Bronchial epithelial cell (primary cell): Measurements from ENCODE around the gene ADAMTS16. TPM values are rescaled to one million over a fixed set of nuclear protein-coding genes. Genes with fewer than 3 reads are reported as not detected.

Source experiments
- DNase-seq: peaks from one replicate; pipeline ENCODE4 v3.0.0-alpha.2; 2010; ENCODE audit warnings: low read depth
- FAIRE-seq: peaks from 2 replicates; lab custom pipeline; 2011; peaks lifted over from hg19 to GRCh38; lab: Jason Lieb, UNC
- H3K27me3 ChIP-seq: 2 replicates; pipeline ENCODE4 v1.5.1; 2011; ENCODE audit warnings: low read length; ENCODE audit not compliant: control insufficient read depth, insufficient read depth
- H3K36me3 ChIP-seq: 2 replicates; pipeline ENCODE4 v1.5.1; 2011; ENCODE audit warnings: low read length; ENCODE audit not compliant: control insufficient read depth, insufficient read depth
- H3K4me3 ChIP-seq: 2 replicates; pipeline ENCODE4 v1.5.1; 2011; ENCODE audit warnings: mild to moderate bottlenecking, low read depth, low read length, control low read depth
- total RNA-seq: library from RNA; depleted of rRNA; stranded (reverse); fragments of >200 nt; gene quantifications from 2 replicates; pipeline ENCODE4 v1.2.1, GENCODE V29; 2014
- TF ChIP-seq, protein P1 (sequence below): IDR thresholded peaks from 2 replicates; pipeline ENCODE4 v1.5.1; 2011; ENCODE audit warnings: mild to moderate bottlenecking, moderate library complexity, low read length, control low read depth, inconsistent platforms; ENCODE audit not compliant: insufficient read depth, severe bottlenecking

The ADAMTS16 gene
- total RNA-seq, 1 donor from 2014 or later, result not detected

DNA sequence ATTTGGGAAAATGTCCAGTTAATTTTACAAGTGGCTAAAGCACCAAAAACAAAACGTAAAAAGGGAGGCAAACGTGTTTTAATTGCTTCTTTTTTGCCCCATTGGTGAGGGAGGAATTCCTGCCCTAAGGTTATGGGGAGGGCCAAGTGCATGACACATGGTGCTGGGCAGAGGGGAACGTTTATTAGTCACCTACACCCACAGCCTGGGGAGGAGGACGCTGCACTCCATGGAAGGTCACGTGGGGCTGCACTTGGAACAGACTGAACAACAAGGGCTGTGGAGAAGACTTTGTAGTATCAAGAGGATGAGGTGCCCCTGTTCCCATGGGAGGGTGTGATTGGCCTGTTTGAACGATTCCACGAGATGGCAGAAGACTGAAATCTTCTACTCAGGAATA, 13.7 kb upstream of the ADAMTS16 start:
- DNase-seq (peak; percentile 69), FAIRE-seq (no peak)
- Histone ChIP-seq H3K27me3 (no peaks in the 10 kb centered on the region), H3K36me3 (no peaks in the 10 kb centered on the region), H3K4me3 (no peak overlapping the region)
- TF ChIP-seq, protein P1, sequence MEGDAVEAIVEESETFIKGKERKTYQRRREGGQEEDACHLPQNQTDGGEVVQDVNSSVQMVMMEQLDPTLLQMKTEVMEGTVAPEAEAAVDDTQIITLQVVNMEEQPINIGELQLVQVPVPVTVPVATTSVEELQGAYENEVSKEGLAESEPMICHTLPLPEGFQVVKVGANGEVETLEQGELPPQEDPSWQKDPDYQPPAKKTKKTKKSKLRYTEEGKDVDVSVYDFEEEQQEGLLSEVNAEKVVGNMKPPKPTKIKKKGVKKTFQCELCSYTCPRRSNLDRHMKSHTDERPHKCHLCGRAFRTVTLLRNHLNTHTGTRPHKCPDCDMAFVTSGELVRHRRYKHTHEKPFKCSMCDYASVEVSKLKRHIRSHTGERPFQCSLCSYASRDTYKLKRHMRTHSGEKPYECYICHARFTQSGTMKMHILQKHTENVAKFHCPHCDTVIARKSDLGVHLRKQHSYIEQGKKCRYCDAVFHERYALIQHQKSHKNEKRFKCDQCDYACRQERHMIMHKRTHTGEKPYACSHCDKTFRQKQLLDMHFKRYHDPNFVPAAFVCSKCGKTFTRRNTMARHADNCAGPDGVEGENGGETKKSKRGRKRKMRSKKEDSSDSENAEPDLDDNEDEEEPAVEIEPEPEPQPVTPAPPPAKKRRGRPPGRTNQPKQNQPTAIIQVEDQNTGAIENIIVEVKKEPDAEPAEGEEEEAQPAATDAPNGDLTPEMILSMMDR, result no peak

GRCh38 chr5:5128766-5129165, 11.4 kb upstream of the ADAMTS16 start:
- H3K4me3 ChIP-seq, result no peak overlapping the region
- TF ChIP-seq, protein P1, result no peak

DNA sequence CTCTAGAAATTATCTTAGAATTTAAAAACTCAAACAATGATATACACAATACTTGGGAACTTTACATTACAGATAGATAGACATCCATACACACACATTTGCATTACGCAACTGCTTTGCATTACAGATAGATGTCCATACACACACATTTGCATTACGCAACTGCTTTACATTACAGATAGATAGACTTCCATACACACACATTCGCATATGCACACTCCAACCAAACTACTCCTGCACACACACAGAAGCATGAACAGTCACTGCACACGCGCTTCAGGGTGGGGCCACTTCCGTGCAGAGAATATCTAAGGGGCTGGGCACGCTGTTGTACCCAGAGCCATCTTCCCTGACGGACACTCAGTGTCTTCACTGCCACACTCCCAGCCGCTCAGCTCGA, 7.9 kb upstream of the ADAMTS16 start:
- Histone ChIP-seq H3K4me3 (no peak overlapping the region), H3K27me3 (no peaks in the 10 kb centered on the region), H3K36me3 (no peaks in the 10 kb centered on the region)
- TF ChIP-seq, protein P1, result no peak
- DNase-seq, result no peak
- no peak for FAIRE-seq

More at GRCh38 chr5:5128766-5129165, 11.4 kb upstream of the ADAMTS16 start:
- no peaks in the 10 kb centered on the region for H3K36me3 ChIP-seq
- FAIRE-seq (no peak), DNase-seq (no peak)
- no peaks in the 10 kb centered on the region for H3K27me3 ChIP-seq

DNA sequence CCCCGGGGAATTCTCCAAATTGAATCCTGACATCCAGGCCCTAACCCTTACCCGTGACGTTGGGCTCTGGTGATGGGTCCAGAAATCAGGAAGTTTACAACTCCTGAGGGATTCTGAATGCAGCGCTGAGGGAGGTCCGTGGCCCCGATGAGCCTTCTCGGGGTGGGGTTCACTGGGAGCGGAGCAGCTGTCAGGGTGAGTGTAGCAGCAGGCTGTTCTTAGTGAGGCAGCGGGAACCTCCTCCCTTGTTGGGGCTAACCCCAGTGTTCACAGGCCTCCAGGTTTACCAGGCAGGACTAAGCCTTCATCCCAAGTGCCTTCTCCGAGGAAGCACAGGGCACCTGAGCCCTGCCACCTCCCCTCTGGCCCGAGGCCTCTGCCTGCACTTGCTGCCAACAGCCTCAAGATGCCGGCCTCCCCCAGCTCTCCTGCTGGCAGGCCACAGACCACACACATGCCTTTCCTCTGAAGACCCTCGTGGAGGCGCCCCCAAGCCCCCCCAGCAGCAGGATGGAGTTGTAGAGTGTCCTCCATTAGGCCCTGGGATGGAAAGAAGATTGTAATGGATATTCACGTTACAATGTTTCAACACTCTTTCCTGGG, 7.3 kb upstream of the ADAMTS16 start:
- DNase-seq (no peak), FAIRE-seq (no peak)
- Histone ChIP-seq H3K4me3 (no peak overlapping the region), H3K36me3 (no peaks in the 10 kb centered on the region), H3K27me3 (no peaks in the 10 kb centered on the region)
- TF ChIP-seq, protein P1, result no peak

DNA sequence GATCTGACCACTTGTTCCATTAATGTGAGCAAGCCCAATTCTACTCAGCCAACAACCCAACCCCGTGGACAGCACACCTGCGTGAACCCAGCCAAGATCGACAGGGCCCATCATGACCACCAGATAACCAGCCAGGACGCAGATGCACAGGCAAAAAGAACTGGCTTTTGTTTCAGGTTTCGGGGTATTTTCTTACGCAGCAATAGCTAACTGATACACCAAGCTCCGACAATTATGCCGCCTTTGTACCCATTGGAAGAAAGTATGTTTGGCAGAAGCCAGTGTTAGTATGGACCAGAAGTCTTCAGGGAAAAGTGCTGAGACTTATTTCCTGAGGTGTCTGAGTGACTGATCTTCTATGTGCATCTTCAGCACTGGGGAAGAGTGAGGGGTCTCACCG, 6.0 kb upstream of the ADAMTS16 start:
- H3K4me3 ChIP-seq, result no peak overlapping the region
- H3K27me3 ChIP-seq, result no peaks in the 10 kb centered on the region
- TF ChIP-seq, protein P1, result no peak
- FAIRE-seq (no peak), DNase-seq (no peak)
- H3K36me3 ChIP-seq, result no peaks in the 10 kb centered on the region
